RKO (cell line): ENCODE results near the gene EYA3.

Experiments
- DNase-seq: peaks from one replicate; pipeline ENCODE4 v3.0.0-alpha.2; 2016; ENCODE audit warnings: low spot score

EYA3 gene

GRCh38 chr1:28071813-28072212 is 16.6 kb downstream of the EYA3 start:
- DNase-seq, result no peak

- no peak for DNase-seq
Measured at GRCh38 chr1:28070725-28071593, 17.5 kb downstream of the EYA3 start.

- DNase-seq, result no peak
Measured at GRCh38 chr1:28067523-28068090, 20.8 kb downstream of the EYA3 start.

- no peak for DNase-seq
Measured at GRCh38 chr1:28066393-28067154, 21.8 kb downstream of the EYA3 start.

GRCh38 chr1:28064064-28064463 is 24.3 kb downstream of the EYA3 start:
- no peak for DNase-seq

GRCh38 chr1:28062806-28063205 is 25.6 kb downstream of the EYA3 start:
- DNase-seq, result no peak

- no peak for DNase-seq
Measured at GRCh38 chr1:28058971-28059878, 29.2 kb downstream of the EYA3 start.

- no peak for DNase-seq
Measured at GRCh38 chr1:28058168-28058567, 30.2 kb downstream of the EYA3 start.

- no peak for DNase-seq
Measured at GRCh38 chr1:28056129-28056925, 32.1 kb downstream of the EYA3 start.

GRCh38 chr1:28050776-28051175 is 37.6 kb downstream of the EYA3 start:
- no peak for DNase-seq

- DNase-seq, result no peak
Measured at GRCh38 chr1:28046716-28047115, 41.7 kb downstream of the EYA3 start.

GRCh38 chr1:28045777-28046176 is 42.6 kb downstream of the EYA3 start:
- peak; percentile 48 for DNase-seq

GRCh38 chr1:28044399-28044798 is 44.0 kb downstream of the EYA3 start:
- DNase-seq, result no peak

GRCh38 chr1:28039341-28039740 is 49.1 kb downstream of the EYA3 start:
- DNase-seq, result no peak

GRCh38 chr1:28037946-28038345 is 50.5 kb downstream of the EYA3 start:
- DNase-seq, result no peak

GRCh38 chr1:28037206-28037605 is 51.2 kb downstream of the EYA3 start:
- no peak for DNase-seq

- no peak for DNase-seq
Measured at GRCh38 chr1:28036431-28036830, 52.0 kb downstream of the EYA3 start.

- DNase-seq, result no peak
Measured at GRCh38 chr1:28035420-28035819, 53.0 kb downstream of the EYA3 start.

GRCh38 chr1:28032281-28032680 is 56.1 kb downstream of the EYA3 start:
- DNase-seq, result no peak

GRCh38 chr1:28031173-28031572 is 57.2 kb downstream of the EYA3 start:
- no peak for DNase-seq
